K562 (cell line): ENCODE results near the gene ANXA3. TPM values are rescaled to one million over a fixed set of nuclear protein-coding genes. Genes with fewer than 3 reads are reported as not detected.

ENCODE experiments used
- ATAC-seq: fragments of 200-7000 bp; cut with Tn5 transposase; 3 replicates; pipeline ENCODE4 v1.9.1; 2020; ENCODE audit warnings: moderate library complexity
- BruUV-seq: library from RNA; stranded (reverse); fragments of 400-500 nt; replicated peaks from 2 replicates; lab custom pipeline; 2021; lab: Mats Ljungman, UMichigan
- CTCF ChIA-PET: fragments of 300-600 bp; formaldehyde crosslinking; extraction: SDS; loops from one replicate; lab custom pipeline; 2021; ENCODE audit warnings: low intra/inter-chr PET ratio; lab: Yijun Ruan, JAX
- POLR2A ChIA-PET: fragments of 300-600, 350-650 bp; sonication (Branson Sonifier 250); formaldehyde crosslinking; extraction: SDS; loops from one replicate; lab custom pipeline; 2021; ENCODE audit warnings: antibody characterized with exemption, inconsistent platforms; lab: Yijun Ruan, JAX
- DNase-seq, 4 experiments: peaks; one replicate each; pipeline versions ENCODE4 v3.0.0 to v3.0.0-alpha.2; 2011 to 2018; ENCODE audit warnings: low spot score in 3 of 4, mixed read lengths in 3 of 4; ENCODE audit errors: extremely low read depth in 1 of 4
- FAIRE-seq: peaks from 2 replicates; lab custom pipeline; 2011; peaks lifted over from hg19 to GRCh38; lab: Jason Lieb, UNC
- H2AFZ ChIP-seq: 2 replicates; pipeline ENCODE4 v1.6.0; 2011; ENCODE audit warnings: low read depth, low read length, control low read depth, inconsistent platforms
- H3K27ac ChIP-seq: fragments of 200-600 bp; 3 replicates; pipeline ENCODE4 v1.8.0; 2011; ENCODE audit warnings: low read depth, mild to moderate bottlenecking, control low read depth, inconsistent platforms, low read length, moderate library complexity, mixed read lengths; ENCODE audit errors: extremely low read depth
- H3K27me3 ChIP-seq, 2 experiments: fragments of 300-600 bp in 1 of 2; 2 replicates in 1 of 2; 3 replicates in 1 of 2; pipeline versions ENCODE4 v1.6.0 to v1.8.0; 2011; ENCODE audit warnings: inconsistent platforms in 2 of 2, low read length in 2 of 2, mild to moderate bottlenecking in 1 of 2, mixed read lengths in 1 of 2, moderate library complexity in 1 of 2; ENCODE audit not compliant: control insufficient read depth in 2 of 2, insufficient read depth in 2 of 2
- H3K36me3 ChIP-seq: fragments of 300-600 bp; 3 replicates; pipeline ENCODE4 v1.8.0; 2011; ENCODE audit warnings: mild to moderate bottlenecking, low read length, inconsistent platforms; ENCODE audit not compliant: control insufficient read depth, insufficient read depth
- H3K4me1 ChIP-seq, 2 experiments: fragments of 200-600 bp in 1 of 2; replicated peaks in 1 of 2; 2 replicates in 1 of 2; 3 replicates in 1 of 2; pipeline versions ENCODE4 v1.5.1 to v1.8.0; 2011; ENCODE audit warnings: inconsistent platforms in 2 of 2, low read length in 2 of 2, mild to moderate bottlenecking in 1 of 2, mixed read lengths in 1 of 2, moderate library complexity in 1 of 2; ENCODE audit not compliant: control insufficient read depth in 2 of 2, insufficient read depth in 2 of 2
- H3K4me2 ChIP-seq: 2 replicates; pipeline ENCODE4 v1.6.1; 2011; ENCODE audit warnings: low read length, control low read depth, inconsistent platforms, mixed read lengths; ENCODE audit not compliant: insufficient read depth
- H3K4me3 ChIP-seq: fragments of 200-600 bp; sonication (generic), shearing (Covaris generic); 2 replicates; pipeline ENCODE4 v1.5.1; 2016; ENCODE audit warnings: control low read depth, inconsistent platforms
- H3K79me2 ChIP-seq: fragments of 200-600 bp; 3 replicates; pipeline ENCODE4 v1.8.0; 2011; ENCODE audit warnings: low read length, inconsistent platforms; ENCODE audit not compliant: control insufficient read depth, insufficient read depth
- H3K9ac ChIP-seq, 2 experiments: 2 replicates each; pipeline versions ENCODE4 v1.6.0 to v1.6.1; 2011; ENCODE audit warnings: low read depth in 2 of 2, low read length in 2 of 2, control low read depth in 1 of 2, inconsistent platforms in 1 of 2, mild to moderate bottlenecking in 1 of 2, mixed read lengths in 1 of 2; ENCODE audit not compliant: insufficient read depth in 1 of 2
- H3K9me1 ChIP-seq: one replicate; pipeline ENCODE4 v1.6.0; 2011; ENCODE audit warnings: inconsistent platforms, mild to moderate bottlenecking, low read length, moderate library complexity; ENCODE audit not compliant: control insufficient read depth, insufficient read depth
- H3K9me3 ChIP-seq: replicated peaks from 2 replicates; pipeline ENCODE4 v1.5.1; 2011; ENCODE audit warnings: low read depth, low read length, inconsistent platforms; ENCODE audit not compliant: control insufficient read depth, insufficient read depth
- H4K20me1 ChIP-seq: replicated peaks from 2 replicates; pipeline ENCODE4 v1.6.1; 2011; ENCODE audit warnings: low read length, inconsistent platforms, mixed read lengths; ENCODE audit not compliant: control insufficient read depth, insufficient read depth
- CBFA2T2 ChIP-seq: fragments of 450-650 bp; conservative IDR thresholded peaks from 2 replicates; pipeline ENCODE4 v1.6.1; 2017; ENCODE audit warnings: mild to moderate bottlenecking
- DIDO1 ChIP-seq: fragments of 450-650 bp; IDR thresholded peaks from 2 replicates; pipeline ENCODE4 v1.6.1; 2016; ENCODE audit warnings: low read depth, missing biosample characterization, missing genetic modification characterization
- E2F3 ChIP-seq: fragments of 250-450 bp; sonication (Bioruptor Pico); IDR thresholded peaks from 2 replicates; pipeline ENCODE4 v1.4.0; 2020; ENCODE audit warnings: mild to moderate bottlenecking
- KLF1 ChIP-seq: fragments of 450-650 bp; IDR thresholded peaks from 2 replicates; pipeline ENCODE4 v1.6.1; 2016; ENCODE audit warnings: missing genetic modification characterization, missing compliant biosample characterization
- NCOA2 ChIP-seq, 2 experiments: fragments of 450-650 bp; IDR thresholded peaks; 2 replicates each; pipeline ENCODE4 v1.6.1; 2018; ENCODE audit warnings: mild to moderate bottlenecking in 2 of 2, moderate library complexity in 1 of 2; ENCODE audit not compliant: partially characterized antibody in 2 of 2
- NUFIP1 ChIP-seq: fragments of 450-650 bp; IDR thresholded peaks from 2 replicates; pipeline ENCODE4 v1.6.1; 2018; ENCODE audit not compliant: partially characterized antibody
- RBM25 ChIP-seq: fragments of 200-400 bp; formaldehyde crosslinking; IDR thresholded peaks from 2 replicates; pipeline ENCODE4 v1.6.1; 2018; ENCODE audit warnings: low read length, low read depth, moderate library complexity; ENCODE audit not compliant: severe bottlenecking
- TAL1 ChIP-seq: fragments of 450-650 bp; IDR thresholded peaks from 2 replicates; pipeline ENCODE4 v1.6.1; 2016; ENCODE audit warnings: mild to moderate bottlenecking
- YBX1 ChIP-seq: fragments of 450-650 bp; IDR thresholded peaks from 2 replicates; pipeline ENCODE4 v1.7.1; 2016; ENCODE audit warnings: mild to moderate bottlenecking
- ZNF175 ChIP-seq: fragments of 200-800 bp; sonication (Bioruptor generic); IDR thresholded peaks from 2 replicates; pipeline ENCODE4 v1.6.1; 2016; ENCODE audit warnings: low read depth, mild to moderate bottlenecking, missing genetic modification characterization, missing compliant biosample characterization
- ZNF431 ChIP-seq: sonication (generic); formaldehyde crosslinking; IDR thresholded peaks from 2 replicates; pipeline ENCODE4 v1.8.0; 2022; ENCODE audit warnings: mild to moderate bottlenecking, missing genetic modification reagents
- ZNF695 ChIP-seq: fragments of 450-650 bp; formaldehyde crosslinking; IDR thresholded peaks from 2 replicates; pipeline ENCODE4 v1.4.0; 2020; ENCODE audit warnings: mild to moderate bottlenecking, moderate library complexity
- WGBS: fragments of 100-300 bp; shearing (Covaris generic); methylation state at CpG from one replicate; pipeline ENCODE4 v1.1.6; 2016; ENCODE audit warnings: low coverage, mixed read lengths; ENCODE audit not compliant: insufficient coverage; ENCODE audit errors: missing lambda C conversion rate; 5-methylcytosine and 5-hydroxymethylcytosine counted together
- in situ Hi-C: fragments of 300-500 bp; cut with MboI; formaldehyde crosslinking; loops from 4 replicates; pipeline ENCODE4 v1.15.0; 2018; ENCODE audit warnings: inconsistent platforms, mixed read lengths
- intact Hi-C: fragments of 100-400 bp; cut with micrococcal nuclease; formaldehyde crosslinking; loops from 2 replicates; pipeline ENCODE4 v1.14.2; 2022
- polyA plus RNA-seq, 8 experiments: library from polyadenylated mRNA; depleted of rRNA in 4 of 8; stranded (reverse) in 5 of 8; unstranded in 3 of 8; fragments of >200 nt; fragmentation: Nextera tagmentation in 2 of 8; fragmentation: Illumina TruSeq in 1 of 8; extraction: Ambion mirVana in 2 of 8; extraction: Trizol in 1 of 8; gene quantifications; 2 replicates each; pipeline versions ENCODE4 v1.2.1 to v1.2.3, GENCODE V29; 2011 to 2014; ENCODE audit warnings: inconsistent platforms in 1 of 8, missing spikeins in 1 of 8
- total RNA-seq, 7 experiments: library from RNA; depleted of rRNA in 6 of 7; stranded (reverse); fragments of >200 nt in 6 of 7; fragmentation: Illumina TruSeq in 2 of 7; extraction: Trizol in 2 of 7; gene quantifications; 2 replicates each; pipeline versions ENCODE4 v1.2.1 to v1.2.3, GENCODE V29; 2011 to 2021; ENCODE audit warnings: low replicate concordance in 1 of 7
- TF ChIP-seq, protein P1 (sequence below): sonication (generic); formaldehyde crosslinking; IDR thresholded peaks from 2 replicates; pipeline ENCODE4 v1.8.0; 2023; ENCODE audit warnings: mild to moderate bottlenecking, missing genetic modification reagents

Gene ANXA3
- total and polyA plus RNA-seq, 9 of the 15 experiments (the other 6 are each of a cell fraction or from before 2014, with no cell fraction given): 6.3 to 15.5 (median 9.8) TPM

GRCh38 chr4:78510681-78511080 lies 40.9 kb upstream of the ANXA3 start:
- Histone ChIP-seq H3K27me3 (peaks cover 6 to 8% of the 10 kb centered on the region in 2 experiments; a peak in 4 of 5 replicates), H3K36me3 (no peaks in the 10 kb centered on the region), H3K4me2 (no peak overlapping the region), H2AFZ (no peak overlapping the region), H3K27ac (no peak overlapping the region), H3K4me3 (no peak overlapping the region), H3K4me1 (no peaks in the 10 kb centered on the region; a peak in 1 of 5 replicates), H3K9me3 (no peaks in the 10 kb centered on the region), H3K9ac (no peak overlapping the region), H3K9me1 (no peaks in the 10 kb centered on the region), H3K79me2 (no peaks in the 10 kb centered on the region), H4K20me1 (no peaks in the 10 kb centered on the region)
- ChIA-PET POLR2A (no interaction called here), CTCF (no interaction called here)
- intact Hi-C loops (loop anchor here (10.0 kb wide), 3 partner anchors 96 to 346 kb away; no protein-coding TSS in a partner anchor), in situ Hi-C loops (no loop called here)
- no peak for TF ChIP-seq ZNF175
- TF ChIP-seq, protein P1, sequence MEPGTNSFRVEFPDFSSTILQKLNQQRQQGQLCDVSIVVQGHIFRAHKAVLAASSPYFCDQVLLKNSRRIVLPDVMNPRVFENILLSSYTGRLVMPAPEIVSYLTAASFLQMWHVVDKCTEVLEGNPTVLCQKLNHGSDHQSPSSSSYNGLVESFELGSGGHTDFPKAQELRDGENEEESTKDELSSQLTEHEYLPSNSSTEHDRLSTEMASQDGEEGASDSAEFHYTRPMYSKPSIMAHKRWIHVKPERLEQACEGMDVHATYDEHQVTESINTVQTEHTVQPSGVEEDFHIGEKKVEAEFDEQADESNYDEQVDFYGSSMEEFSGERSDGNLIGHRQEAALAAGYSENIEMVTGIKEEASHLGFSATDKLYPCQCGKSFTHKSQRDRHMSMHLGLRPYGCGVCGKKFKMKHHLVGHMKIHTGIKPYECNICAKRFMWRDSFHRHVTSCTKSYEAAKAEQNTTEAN: no peak
- FAIRE-seq: no peak
- no peak for ATAC-seq
- BruUV-seq: no TSS peak
- 0% methylated on average over 1 of the region's 1 CpG for WGBS
- DNase-seq: no peak

DNA sequence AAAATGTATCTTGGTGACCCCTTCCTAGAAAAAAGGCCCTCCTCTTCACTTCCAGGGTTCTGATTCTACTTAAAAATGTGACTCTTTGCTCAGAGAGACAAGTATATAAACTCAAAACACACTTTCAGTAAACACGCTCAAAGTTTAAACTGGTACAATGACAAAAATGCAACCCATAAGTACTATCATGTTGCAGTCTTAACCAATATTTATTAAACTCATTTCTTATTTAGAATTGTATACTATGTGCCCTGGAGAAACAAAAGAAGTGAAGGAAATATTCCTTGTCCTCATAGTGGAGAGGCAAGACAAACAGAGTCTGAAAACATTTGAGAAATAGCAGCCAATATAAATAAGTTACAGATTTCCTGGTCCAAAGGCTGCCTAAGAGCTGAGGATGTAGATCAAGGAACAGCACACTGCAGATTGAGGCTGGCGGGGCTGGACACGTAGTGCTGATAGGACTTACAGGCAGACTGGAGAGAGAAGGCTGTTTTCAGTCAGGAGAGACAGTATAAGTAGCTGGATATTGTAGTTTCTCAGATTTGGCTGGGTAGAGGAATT lies 39.1 kb upstream of the ANXA3 start:
- Histone ChIP-seq H4K20me1 (no peaks in the 10 kb centered on the region), H3K9me1 (no peaks in the 10 kb centered on the region), H3K4me3 (no peak overlapping the region), H3K27me3 (peaks cover 4 to 6% of the 10 kb centered on the region in 2 experiments; a peak in 4 of 5 replicates), H3K27ac (no peak overlapping the region), H3K9ac (no peak overlapping the region), H3K4me1 (no peaks in the 10 kb centered on the region), H3K36me3 (no peaks in the 10 kb centered on the region), H3K9me3 (no peaks in the 10 kb centered on the region), H3K4me2 (no peak overlapping the region), H2AFZ (no peak overlapping the region), H3K79me2 (no peaks in the 10 kb centered on the region)
- BruUV-seq: no TSS peak
- no peak for FAIRE-seq
- WGBS: 5% methylated on average over 3 of the region's 3 CpGs
- no peak for ATAC-seq
- DNase-seq: no peak
- intact Hi-C loops: loop anchor here (10.0 kb wide), 3 partner anchors 98 to 348 kb away; no protein-coding TSS in a partner anchor
- in situ Hi-C loops: no loop called here
- ChIA-PET POLR2A (no interaction called here), CTCF (no interaction called here)
- no peak for TF ChIP-seq CBFA2T2
- TF ChIP-seq NCOA2 (IDR thresholded peaks at IDR 0.05; ENCODE audit: partially characterized antibody in 2 of 2): no peak
- TF ChIP-seq YBX1: no peak
- TF ChIP-seq TAL1: no peak
- no peak for TF ChIP-seq NUFIP1
- TF ChIP-seq E2F3 (CRISPR knock-in tag): no peak
- no peak for TF ChIP-seq RBM25
- no peak for TF ChIP-seq ZNF431 (CRISPR knock-in tag)
- TF ChIP-seq DIDO1 (tag): no peak
- no peak for TF ChIP-seq ZNF695 (CRISPR knock-in tag)
- TF ChIP-seq KLF1 (tag): no peak
